NCI-H82 treated with DMSO at 0.1 percent for 48 hours (cell line): ENCODE data around the gene SCEL.
"Not testable (repeated sequence)": the region's sequence is repeated elsewhere in the genome, so short reads cannot be mapped to it uniquely, and the experiment has no call there.

Experiments
- DNase-seq: peaks from one replicate; lab custom pipeline; 2025; ENCODE audit not compliant: unreplicated experiment; lab: John Stamatoyannopoulos, UW

SCEL gene, protein sequence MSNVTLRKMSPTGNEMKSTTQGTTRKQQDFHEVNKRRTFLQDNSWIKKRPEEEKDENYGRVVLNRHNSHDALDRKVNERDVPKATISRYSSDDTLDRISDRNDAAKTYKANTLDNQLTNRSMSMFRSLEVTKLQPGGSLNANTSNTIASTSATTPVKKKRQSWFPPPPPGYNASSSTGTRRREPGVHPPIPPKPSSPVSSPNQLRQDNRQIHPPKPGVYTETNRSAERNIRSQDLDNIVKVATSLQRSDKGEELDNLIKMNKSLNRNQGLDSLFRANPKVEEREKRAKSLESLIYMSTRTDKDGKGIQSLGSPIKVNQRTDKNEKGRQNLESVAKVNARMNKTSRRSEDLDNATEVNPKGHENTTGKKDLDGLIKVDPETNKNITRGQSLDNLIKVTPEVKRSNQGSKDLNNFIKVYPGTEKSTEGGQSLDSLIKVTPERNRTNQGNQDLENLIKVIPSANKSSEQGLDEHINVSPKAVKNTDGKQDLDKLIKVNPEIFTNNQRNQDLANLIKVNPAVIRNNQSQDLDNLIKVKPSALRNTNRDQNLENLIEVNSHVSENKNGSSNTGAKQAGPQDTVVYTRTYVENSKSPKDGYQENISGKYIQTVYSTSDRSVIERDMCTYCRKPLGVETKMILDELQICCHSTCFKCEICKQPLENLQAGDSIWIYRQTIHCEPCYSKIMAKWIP

DNA sequence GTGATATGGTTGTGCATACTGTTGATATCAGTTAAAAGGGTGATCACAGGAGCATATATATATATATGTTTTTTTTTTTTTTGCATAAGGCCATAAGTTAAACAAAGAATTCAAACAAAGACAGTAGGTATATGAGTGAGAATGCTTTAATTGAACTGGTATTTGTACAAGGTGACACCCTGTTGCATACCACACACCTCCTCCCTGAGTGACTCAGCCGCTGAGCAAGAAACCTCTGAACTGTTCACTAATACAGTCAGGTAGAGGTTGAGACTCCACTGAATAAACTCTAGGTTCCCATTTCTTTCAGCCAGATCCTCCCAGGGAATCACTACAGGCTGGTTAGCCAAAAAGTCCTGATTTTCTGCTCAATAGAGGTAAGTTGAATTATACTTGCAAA lies at the start of gene SCEL:
TSS of gene SCEL (plus strand) at position 259 of the 400 bp plus-strand sequence. CDS start 20,170 bp downstream, outside the sequence.
- no peak for DNase-seq

DNA sequence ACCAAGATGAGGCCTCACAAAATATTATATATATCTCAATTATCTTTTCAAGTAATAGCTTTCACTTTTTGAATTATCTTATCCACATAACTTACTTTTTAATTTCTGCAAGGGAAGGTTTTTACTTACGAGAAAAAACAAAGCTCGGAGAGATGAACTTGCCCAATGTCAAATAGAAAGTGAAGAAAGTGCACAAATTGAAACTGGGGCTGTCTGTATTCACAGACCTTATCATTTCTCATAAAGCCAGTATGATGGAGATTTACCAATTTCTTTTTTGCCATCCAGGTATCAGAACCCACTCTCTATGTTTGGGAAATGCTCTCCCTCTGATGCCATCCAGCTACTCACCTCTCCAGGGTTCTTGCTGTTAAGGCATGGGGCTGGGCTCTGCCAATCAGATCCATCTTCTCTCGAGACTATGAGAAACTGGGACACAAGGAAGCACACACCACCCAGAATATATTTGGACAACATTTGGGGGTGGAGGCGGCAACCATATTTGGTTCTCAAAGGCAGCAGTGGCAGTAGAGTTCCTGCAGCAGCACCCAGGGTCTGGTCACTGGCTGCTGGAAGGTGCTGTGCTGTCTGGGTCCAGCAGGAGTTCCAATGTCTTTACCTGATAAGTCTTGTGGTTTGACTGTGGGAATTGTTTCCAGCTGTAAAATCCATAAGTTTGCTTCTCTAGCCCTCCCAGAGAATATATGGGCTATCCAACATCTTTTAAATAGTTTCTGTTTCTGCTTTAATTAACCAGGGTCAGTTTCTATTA lies 45.8 kb upstream of the SCEL start:
- DNase-seq, result no peak

DNA sequence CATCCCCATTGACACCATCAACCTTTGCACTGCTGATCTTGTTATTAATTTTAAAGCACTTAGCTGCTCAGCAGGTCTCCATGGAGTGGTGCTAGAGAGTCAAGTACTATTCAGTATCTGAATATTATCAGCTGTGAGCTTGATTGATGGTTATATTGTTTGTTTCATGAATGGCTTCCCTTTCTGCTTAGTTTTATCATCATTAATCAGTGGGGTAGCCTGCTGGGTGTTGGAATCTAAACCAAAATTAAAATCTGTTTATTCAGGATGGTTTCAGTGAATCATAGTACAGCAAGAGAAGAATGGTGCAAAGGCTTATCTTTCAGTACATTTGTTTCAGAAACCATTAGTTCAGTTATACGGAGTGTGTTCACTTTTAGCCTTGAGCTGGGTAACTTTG lies 42.5 kb upstream of the SCEL start:
- peak; percentile 99 for DNase-seq

DNA sequence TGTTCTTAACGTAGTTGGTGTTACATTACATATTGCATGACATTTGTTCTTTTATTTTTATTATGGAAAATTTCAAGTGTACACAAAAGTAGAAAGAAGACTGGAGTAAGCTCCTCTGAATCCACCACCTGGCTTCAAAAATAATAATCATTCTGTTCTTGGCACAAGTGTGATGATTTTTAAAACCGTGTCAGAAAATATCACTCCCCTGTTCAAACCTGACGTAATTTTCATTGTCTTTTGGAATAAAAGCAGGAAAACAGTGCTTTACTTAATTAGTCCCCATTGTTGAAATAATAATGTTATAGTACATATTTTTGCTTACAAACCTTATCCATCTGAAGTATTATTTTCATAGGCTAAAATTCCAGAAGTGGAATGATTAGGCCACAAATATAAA lies 41.3 kb upstream of the SCEL start:
- no peak for DNase-seq

DNA sequence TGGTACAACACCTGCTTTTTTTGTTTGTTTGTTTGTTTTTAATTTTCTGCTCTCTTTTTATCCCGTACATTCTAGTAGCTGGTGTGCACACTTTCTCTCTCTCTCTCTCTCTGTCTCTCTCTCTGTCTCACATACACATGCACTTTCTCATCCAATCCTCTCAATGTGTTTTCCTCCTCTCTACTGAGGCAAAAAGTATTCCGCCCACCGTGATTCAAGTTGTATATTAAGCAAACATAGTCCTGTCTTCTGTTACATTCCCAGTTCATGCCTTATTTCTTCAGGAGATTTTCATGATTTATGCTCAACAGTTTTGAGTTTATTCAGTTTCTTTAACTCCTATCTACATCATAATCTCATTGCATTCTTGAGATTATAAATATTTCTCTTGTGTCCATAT lies 38.2 kb upstream of the SCEL start:
- DNase-seq, result no peak

DNA sequence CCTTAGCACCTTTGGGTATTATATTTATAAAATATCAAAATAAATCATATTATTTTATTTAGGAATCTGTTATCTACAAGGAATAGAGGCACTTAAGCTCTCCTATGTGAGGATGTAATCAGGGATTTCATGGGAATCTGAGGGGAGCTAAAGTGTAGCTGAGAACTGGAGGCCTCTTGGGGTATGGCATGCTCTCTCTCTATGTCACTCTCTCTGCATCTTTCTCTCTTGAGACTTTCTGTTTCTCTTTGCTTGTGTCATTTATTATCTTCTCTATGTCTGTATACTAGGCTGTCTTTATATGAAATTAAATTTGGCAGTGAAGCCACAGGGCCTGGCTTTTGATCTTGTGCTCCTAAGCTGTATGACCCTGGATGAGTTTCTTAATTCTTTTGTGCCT lies 37.7 kb upstream of the SCEL start:
- DNase-seq, result no peak

DNA sequence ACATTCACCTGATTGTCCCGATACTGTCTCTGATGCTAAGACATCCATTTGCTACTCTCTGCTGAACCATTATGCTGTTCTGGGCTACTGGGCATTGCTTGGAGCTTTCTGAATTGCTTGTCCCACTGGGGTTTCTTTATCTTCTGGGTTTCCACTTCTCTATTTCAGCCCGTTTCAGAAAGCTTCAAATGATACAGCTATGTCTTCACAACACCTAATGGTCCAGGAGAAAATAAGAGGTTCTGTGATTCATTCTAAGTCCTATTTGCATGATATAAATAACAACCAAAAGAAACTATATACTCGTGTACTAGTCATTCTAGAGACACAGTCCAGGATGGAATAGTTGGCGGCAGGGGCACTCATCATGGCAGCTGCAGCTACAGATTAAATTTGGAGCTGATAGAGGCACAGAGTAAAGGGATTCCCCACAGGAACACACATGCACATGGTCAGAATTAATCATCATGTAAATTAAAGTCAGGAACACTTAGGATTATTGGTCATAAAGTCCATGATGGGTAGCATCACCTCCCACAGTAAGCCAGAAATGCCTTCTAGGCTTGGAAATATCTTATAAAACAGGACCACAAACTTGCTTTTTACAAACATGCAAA lies 33.3 kb upstream of the SCEL start:
- no peak for DNase-seq

DNA sequence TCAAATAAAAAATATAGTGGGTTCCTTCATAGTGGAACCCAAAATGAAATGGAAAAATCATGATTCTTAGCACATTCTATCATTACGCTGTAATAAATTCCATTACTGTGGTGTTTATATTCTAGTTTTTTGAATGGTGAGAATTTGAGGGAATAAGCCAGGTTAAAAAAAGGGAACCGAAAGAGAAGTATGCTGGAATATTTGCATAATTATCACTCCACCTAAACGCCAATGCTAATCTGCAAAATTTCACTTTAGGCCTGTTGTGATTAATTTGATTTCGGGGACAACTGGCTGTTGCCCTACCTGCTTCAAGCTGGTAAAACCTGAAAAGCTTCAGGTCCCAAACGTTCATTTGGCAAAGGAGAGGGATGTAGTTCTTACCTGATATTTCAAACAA lies 32.1 kb upstream of the SCEL start:
- no peak for DNase-seq

DNA sequence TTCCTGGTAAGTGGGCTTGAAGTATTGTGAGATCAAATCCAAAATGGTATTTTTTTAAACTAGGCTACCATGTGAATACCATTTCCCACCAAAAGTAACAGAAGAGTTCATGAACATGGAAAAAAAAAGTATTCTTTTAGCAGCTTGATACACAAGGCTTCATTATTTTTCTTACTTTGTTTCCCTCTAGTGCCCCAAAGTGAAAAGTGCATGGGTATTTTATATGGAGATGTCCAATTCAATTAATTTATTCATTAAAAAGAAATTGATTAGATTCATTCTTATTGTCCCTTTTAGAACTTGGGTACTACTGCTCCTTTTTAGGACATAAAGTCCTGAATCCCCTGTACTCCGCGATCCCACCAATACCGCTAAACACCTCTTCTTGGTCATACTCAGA lies 28.6 kb upstream of the SCEL start:
- DNase-seq, result no peak

DNA sequence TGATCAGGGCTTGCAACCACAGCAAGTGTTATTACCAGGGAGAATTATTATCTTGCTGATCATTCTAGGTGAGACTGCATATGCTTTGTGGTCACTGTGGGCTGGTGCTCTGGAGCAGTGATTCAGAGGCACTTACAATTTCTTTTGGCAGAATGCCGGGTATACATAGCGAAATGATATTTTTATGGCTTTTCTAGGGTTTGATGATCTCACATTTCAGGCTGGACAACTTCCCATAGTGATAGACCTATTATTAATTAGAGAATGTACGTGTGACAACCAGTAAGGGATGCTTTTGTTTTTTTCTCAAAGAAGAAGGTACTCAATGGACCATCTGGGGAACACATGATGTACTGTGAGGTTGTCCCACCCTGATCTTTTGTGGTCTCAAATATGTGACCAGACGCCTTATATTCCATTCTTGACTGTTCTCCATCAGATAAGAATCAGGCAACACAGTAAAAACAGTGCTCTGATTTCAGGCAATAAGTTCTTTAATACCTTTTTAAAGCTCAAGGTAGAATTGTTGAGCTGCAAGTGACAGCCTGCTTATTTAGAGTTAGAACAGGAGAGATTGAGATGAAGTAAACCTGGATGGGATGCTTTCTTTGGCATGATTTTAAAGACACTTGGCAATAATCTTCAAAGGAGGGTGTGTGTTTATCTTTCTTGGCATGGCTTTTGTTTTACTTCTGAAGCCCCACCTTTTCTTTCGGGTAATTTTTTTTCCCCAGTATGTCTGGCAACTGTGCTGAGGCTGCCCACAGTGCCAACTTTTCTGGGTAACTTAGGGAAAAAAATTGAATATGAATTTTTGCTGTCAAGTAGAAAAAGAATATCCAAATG lies 27.4 kb upstream of the SCEL start:
- no peak for DNase-seq

DNA sequence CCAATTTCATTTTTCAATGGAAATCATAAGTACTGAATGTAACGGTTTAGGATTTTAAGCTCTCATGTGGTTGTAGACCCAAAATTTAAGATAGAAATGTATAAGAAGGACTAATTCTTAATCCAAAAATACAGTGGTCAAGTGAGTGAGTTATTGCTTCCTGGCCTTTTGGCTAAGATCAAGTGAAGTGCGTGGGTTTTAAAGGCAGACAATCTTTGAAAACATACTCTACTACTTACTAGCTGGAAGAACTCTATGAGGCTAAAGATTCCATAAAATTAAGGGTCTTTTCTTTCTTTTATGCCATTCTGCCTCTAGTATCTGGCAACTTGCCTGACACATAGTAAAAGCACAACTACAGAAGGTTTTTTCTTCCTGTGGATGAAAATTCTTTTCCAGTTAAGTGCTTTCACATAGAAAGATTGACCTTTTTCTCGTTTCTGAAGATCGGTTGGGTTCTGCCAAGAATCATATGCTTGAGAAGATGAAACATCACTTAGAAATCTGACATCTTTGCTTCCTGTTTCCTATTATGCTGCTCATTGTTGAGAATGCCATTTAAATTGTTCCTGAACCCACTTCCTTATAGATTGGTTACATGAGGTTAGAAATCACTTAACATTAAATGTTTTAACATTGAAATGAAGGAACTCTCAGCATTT lies 26.4 kb upstream of the SCEL start:
- DNase-seq, result no peak

DNA sequence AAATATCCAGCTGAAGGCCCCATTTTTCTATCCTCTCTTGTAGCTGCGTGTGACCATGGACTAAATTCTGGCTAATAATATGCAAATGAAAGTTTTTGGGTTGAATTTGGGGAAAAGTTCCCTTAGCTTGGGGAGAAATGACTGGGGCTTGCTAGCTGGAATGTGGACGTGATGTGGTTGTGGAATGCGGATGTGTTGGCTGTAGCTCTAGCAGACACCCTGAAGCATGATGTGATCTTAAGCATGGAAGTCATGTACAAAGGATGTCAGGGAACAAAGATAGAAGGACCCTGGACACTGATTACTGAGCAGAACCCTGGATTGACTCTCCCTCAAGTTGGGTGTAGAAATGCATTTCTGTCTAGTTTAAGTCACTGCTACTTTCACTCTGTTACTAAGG lies 25.4 kb upstream of the SCEL start:
- no peak for DNase-seq

DNA sequence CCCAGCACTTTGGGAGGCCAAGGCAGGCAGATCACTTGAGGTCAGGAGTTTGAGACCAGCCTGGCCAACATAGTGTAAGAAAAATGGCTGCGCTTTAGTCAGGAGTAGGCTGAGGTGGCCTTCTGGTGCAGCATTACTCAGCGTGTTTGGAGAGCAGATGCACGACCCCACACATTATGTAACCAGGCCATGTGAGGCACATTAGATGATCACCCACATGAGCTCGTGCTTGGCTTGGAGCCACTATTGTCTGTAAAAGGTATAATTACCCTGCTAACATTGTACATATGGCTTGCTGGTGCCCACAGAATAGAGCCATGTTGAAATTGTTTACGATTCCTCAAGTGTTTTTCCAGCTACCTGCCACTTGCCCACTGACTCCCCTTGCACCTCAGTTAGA lies 24.0 kb upstream of the SCEL start:
- DNase-seq, result no peak

DNA sequence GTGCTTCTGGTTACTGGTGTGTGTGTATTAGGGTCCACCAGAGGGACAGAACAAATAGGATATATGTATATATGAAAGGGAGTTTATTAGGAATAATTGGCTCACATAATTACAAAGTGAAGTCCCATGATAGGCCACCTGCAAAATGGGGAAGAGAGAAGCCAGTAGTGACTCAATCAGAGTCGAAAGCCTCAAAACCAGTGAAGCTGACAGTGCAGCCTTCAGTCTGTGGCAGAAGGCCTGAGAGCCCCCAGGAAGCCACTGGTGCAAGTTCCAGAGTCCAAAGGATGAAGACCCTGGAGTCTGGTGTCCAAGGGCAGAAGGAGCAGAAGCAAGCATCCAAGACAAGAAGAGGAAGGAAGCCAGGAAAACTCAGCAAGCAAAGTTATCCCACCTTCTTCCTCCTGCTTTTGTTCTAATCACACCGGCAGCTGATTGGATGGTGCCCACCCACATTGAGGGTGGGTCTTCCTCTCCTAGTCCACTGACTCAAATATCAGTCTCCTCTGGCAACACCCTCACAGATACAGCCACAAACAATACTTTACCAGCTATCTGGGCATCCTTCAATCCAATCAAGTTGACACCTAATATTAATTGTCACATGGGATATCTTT lies 21.7 kb upstream of the SCEL start:
- DNase-seq, result no peak

DNA sequence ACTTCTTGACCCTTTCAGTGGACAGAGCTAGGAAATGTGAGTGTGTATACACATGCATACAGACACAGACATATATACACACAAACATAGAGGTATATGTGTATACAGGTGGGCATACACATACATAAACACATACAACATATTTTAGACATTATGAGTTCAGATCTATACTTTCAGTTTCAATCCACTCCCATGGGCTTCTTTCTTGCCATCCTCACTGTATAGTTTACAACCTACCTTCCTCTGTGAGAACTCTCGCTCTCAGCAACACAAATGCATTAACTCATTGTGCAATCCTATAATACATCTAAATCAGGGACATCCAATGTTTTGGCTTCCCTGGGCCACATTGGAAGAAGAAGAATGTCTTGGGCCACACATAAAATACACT lies 21.2 kb upstream of the SCEL start:
- DNase-seq, result no peak

DNA sequence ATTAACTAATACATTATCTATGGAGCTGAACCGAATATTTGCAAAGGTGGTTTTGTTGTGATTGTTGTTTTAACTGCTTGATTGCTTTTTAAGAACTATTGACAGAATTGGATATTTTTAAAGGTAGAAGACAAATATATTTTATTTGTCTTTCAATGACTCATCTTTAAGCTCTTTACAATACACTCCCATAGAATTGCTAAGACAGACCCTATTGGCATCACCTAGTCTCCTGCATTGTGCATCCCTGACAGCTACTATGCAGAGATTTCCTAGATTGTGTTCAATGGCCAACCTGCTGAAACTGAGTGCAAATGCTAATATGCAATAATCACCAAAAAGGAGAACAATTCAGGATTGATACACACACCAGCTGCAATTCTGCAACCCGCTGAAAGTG lies 19.7 kb upstream of the SCEL start:
- no peak for DNase-seq

DNA sequence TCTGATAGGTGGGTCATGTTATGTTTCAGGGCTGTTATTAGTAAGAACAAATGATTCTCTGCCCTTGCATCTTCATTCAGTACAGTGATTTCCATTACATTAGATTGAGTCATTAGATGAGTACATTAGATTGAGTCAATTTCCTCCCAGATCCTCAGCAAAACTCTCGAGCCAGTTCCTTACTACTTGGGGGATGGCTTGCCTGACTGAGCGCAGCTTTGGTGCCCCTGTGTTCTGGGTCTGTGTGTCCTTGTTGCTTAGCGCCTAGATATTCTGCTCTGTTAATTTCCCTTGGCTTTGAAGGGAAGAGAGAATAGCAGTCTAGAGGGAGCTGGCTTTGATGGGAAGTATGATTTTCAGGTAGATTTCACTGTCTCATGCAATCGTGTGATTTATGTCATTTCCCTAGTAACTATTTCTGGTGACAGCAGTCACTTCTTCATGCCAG lies 19.1 kb upstream of the SCEL start:
- no peak for DNase-seq

DNA sequence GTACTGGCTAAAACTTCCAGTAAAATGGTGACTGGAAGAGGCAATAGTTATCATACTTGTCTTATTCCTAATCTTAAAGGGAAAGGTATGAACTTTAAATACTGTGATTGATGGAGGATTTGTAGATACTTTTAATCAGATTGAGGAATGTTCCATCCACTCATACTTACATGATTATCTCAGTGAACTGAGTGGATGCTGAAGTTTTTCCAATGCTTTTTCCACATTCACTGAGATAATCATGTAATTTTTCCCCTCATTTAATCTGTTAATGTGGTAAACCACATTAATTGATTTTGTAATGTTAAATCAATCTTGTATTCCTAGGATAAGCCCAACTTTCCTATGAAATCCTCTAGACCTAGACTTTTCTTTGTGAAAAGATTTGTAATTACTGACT lies 17.2 kb upstream of the SCEL start:
- DNase-seq, result no peak

DNA sequence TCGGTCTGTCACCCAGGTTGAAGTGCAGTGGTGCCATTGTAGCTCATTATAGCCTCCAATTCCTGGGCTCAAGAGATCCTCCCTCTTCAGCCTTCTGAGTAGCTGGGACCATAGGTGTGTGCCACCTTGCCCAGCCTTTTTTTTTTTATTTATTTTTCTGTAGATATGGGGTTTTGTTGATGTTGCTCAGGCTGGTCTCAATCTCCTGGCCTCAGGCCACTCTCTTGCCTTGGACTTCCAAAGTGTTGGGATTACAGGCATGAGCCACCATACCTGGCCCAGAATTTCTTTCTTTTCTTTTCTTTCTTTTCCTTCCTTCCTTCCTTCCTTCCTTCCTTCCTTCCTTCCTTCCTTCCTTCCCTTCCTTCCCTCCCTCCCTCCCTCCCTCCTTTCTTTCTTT lies 16.1 kb upstream of the SCEL start:
- not testable (repeated sequence) for DNase-seq

DNA sequence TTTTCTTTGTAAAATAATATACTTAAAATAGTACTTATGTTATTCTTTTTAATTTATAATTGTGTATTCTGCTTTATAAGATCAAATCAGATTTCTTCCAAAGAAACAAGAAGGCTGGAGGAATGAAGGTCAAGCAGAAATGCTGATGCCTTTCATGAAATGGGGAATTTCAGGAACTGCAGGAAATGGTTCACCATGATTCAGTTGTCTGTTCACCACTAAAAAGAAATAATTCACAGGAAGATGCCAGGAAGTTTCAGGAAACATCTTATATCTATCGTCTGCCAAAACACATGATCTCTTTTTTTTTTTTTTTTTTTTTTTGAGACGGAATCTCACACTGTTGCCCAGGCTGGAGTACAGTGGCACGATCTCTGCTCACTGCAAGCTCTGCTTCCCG lies 15.7 kb upstream of the SCEL start:
- DNase-seq, result no peak
